ENCODE data around the gene COPZ2. TPM values are rescaled to one million over a fixed set of nuclear protein-coding genes. Genes with fewer than 3 reads are reported as not detected.
A peak's percentile ranks its signal among the peaks of the same experiment; 100 is the strongest.
"Not testable (repeated sequence)": the region's sequence is repeated elsewhere in the genome, so short reads cannot be mapped to it uniquely, and the experiment has no call there.

Gene COPZ2
- total RNA-seq, 4 donors from 2014 or later, result 0.91 to 14.5 (median 5.7) TPM

GRCh38 chr17:48023400-48024148, 14.0 kb downstream of the COPZ2 start:
- intact Hi-C loops (cut with DNase I), result no loop called here
- H3K4me3 ChIP-seq, result peak overlapping the region; percentile 29 to 70 (median 48)
- peak in 1 of 4 donors; percentile 8 for TF ChIP-seq POLR2A (IDR thresholded peaks at IDR 0.05)
- TF ChIP-seq CTCF (IDR thresholded peaks at IDR 0.05), result peak in 5 of 6 experiments; percentile 5 to 53 (median 23)
- peak; percentile 19 for DNase-seq
- peaks cover 0 to 42% (median 0%) of the 10 kb centered on the region in 4 donors for H3K27me3 ChIP-seq
- peaks cover 34 to 45% (median 37%) of the 10 kb centered on the region in 3 donors for H3K4me1 ChIP-seq
- H3K36me3 ChIP-seq, result no peaks in the 10 kb centered on the region
- H3K27ac ChIP-seq, result peak overlapping the region; percentile 45 to 86 (median 78)
- WGBS, 2 donors, result 0% methylated on average over 1 of the region's 54 CpGs; no CpG with 5 or more reads in 1 of the 2 donors
- H3K9me3 ChIP-seq, result no peaks in the 10 kb centered on the region

- Histone ChIP-seq H3K36me3 (no peaks in the 10 kb centered on the region), H3K9me3 (no peaks in the 10 kb centered on the region), H3K4me3 (peak overlapping the region in 1 of 4 donors; percentile 70), H3K27ac (peak overlapping the region in 1 of 4 donors; percentile 86), H3K27me3 (peaks cover 0 to 44% (median 0%) of the 10 kb centered on the region in 4 donors), H3K4me1 (peaks cover 34 to 45% (median 37%) of the 10 kb centered on the region in 3 donors)
- intact Hi-C loops (cut with DNase I), result no loop called here
- no peak for DNase-seq
- TF ChIP-seq CTCF (IDR thresholded peaks at IDR 0.05) (no peak), POLR2A (IDR thresholded peaks at IDR 0.05) (no peak)
- WGBS, 2 donors, result 32 to 46% methylated on average over 4 to 6 of the region's 6 CpGs
Measured at GRCh38 chr17:48022901-48023300, 14.7 kb downstream of the COPZ2 start.

- Histone ChIP-seq H3K27me3 (peaks cover 0 to 44% (median 0%) of the 10 kb centered on the region in 4 donors), H3K9me3 (no peaks in the 10 kb centered on the region), H3K36me3 (no peaks in the 10 kb centered on the region), H3K4me1 (peaks cover 34 to 41% (median 34%) of the 10 kb centered on the region in 3 donors), H3K27ac (no peak overlapping the region), H3K4me3 (no peak overlapping the region)
- no peak for DNase-seq
- intact Hi-C loops (cut with DNase I), result no loop called here
- TF ChIP-seq POLR2A (IDR thresholded peaks at IDR 0.05), result no peak
- no peak for TF ChIP-seq CTCF (IDR thresholded peaks at IDR 0.05)
- 49 to 58% methylated on average over 4 to 5 of the region's 5 CpGs for WGBS, 2 donors
Measured at GRCh38 chr17:48021934-48022333, 15.7 kb downstream of the COPZ2 start.

- not testable (repeated sequence) for DNase-seq, H3K4me1 ChIP-seq, H3K36me3 ChIP-seq, H3K27ac ChIP-seq, H3K9me3 ChIP-seq, H3K4me3 ChIP-seq
- intact Hi-C loops (cut with DNase I), result loop anchor here (10.0 kb wide), 1 partner anchor 63 kb away; the partner anchor contains the start of gene PRR15L
- WGBS, 2 donors, result 84 to 89% methylated on average over 4 of the region's 4 CpGs
- H3K27me3 ChIP-seq, result peaks cover 0 to 63% (median 0%) of the 10 kb centered on the region in 4 donors
Measured at GRCh38 chr17:48017817-48018158, 19.8 kb downstream of the COPZ2 start.

GRCh38 chr17:48016112-48016511, 21.5 kb downstream of the COPZ2 start:
- TF ChIP-seq POLR2A (IDR thresholded peaks at IDR 0.05), result no peak
- TF ChIP-seq CTCF (IDR thresholded peaks at IDR 0.05), result no peak
- Histone ChIP-seq H3K9me3 (no peaks in the 10 kb centered on the region), H3K27me3 (peaks cover 0 to 68% (median 2%) of the 10 kb centered on the region in 4 donors), H3K27ac (no peak overlapping the region), H3K36me3 (no peaks in the 10 kb centered on the region), H3K4me3 (no peak overlapping the region), H3K4me1 (peaks cover 9 to 15% (median 10%) of the 10 kb centered on the region in 3 donors)
- WGBS, 2 donors, result 80 to 86% methylated on average over 2 of the region's 2 CpGs
- intact Hi-C loops (cut with DNase I), result loop anchor here (10.0 kb wide), 1 partner anchor 61 kb away; the partner anchor contains the start of gene PRR15L
- no peak for DNase-seq
